ENCODE data around the gene HCN3. TPM values are rescaled to one million over a fixed set of nuclear protein-coding genes. Genes with fewer than 3 reads are reported as not detected.

The HCN3 gene
- total RNA-seq, 1 experiment from 2014 or later = 1.8 TPM

GRCh38 chr1:155254228-155254713 is 23.0 kb upstream of the HCN3 start:
- no peak for DNase-seq (ENCODE audit: low read depth)

GRCh38 chr1:155254714-155255242 is 22.5 kb upstream of the HCN3 start:
- DNase-seq (ENCODE audit: low read depth) = peak; percentile 31

- DNase-seq (ENCODE audit: low read depth) = peak; percentile 77
Measured at GRCh38 chr1:155255243-155256007, 21.8 kb upstream of the HCN3 start, which contains the start of gene ENTREP3. TSS of gene ENTREP3 (minus strand) at chr1:155255483. CDS start at chr1:155254877, 606 bp downstream.

GRCh38 chr1:155256058-155256852 is 21.0 kb upstream of the HCN3 start:
- DNase-seq (ENCODE audit: low read depth) = peak; percentile 61

- DNase-seq (ENCODE audit: low read depth) = no peak
Measured at GRCh38 chr1:155260276-155260675, 17.0 kb upstream of the HCN3 start.

- DNase-seq (ENCODE audit: low read depth) = no peak
Measured at GRCh38 chr1:155261493-155261851, 15.8 kb upstream of the HCN3 start.

- peak; percentile 98 for DNase-seq (ENCODE audit: low read depth)
Measured at GRCh38 chr1:155261852-155262673, 15.2 kb upstream of the HCN3 start, which contains the start of gene SCAMP3. TSS of gene SCAMP3 (minus strand) at chr1:155262360. CDS start at chr1:155262151, 209 bp downstream.

GRCh38 chr1:155263067-155263466 is 14.2 kb upstream of the HCN3 start:
- no peak for DNase-seq (ENCODE audit: low read depth)

- no peak for DNase-seq (ENCODE audit: low read depth)
Measured at GRCh38 chr1:155266553-155266952, 10.7 kb upstream of the HCN3 start.

GRCh38 chr1:155267373-155267772 is 9.9 kb upstream of the HCN3 start:
- DNase-seq (ENCODE audit: low read depth) = no peak

GRCh38 chr1:155268630-155269029 is 8.6 kb upstream of the HCN3 start:
- no peak for DNase-seq (ENCODE audit: low read depth)

GRCh38 chr1:155269381-155269780 is 7.9 kb upstream of the HCN3 start:
- no peak for DNase-seq (ENCODE audit: low read depth)

- peak; percentile 61 for DNase-seq (ENCODE audit: low read depth)
Measured at GRCh38 chr1:155272466-155273342, 4.6 kb upstream of the HCN3 start.

GRCh38 chr1:155273343-155274245 is 3.7 kb upstream of the HCN3 start, which contains the start of gene CLK2:
TSS of gene CLK2 (minus strand) at chr1:155273504. CDS start at chr1:155270977, 2,527 bp downstream.
- DNase-seq (ENCODE audit: low read depth) = peak; percentile 95

GRCh38 chr1:155277902-155278688 is 832 bp downstream of the HCN3 start:
- peak; percentile 35 for DNase-seq (ENCODE audit: low read depth)

GRCh38 chr1:155278689-155279160 is 1.5 kb downstream of the HCN3 start:
- no peak for DNase-seq (ENCODE audit: low read depth)

GRCh38 chr1:155279268-155279667 is 2.0 kb downstream of the HCN3 start:
- no peak for DNase-seq (ENCODE audit: low read depth)

GRCh38 chr1:155282488-155283091 is 5.3 kb downstream of the HCN3 start:
- no peak for DNase-seq (ENCODE audit: low read depth)

Data from LHCN-M2 (cell line).